ENCODE data around the gene RFK.

DNA sequence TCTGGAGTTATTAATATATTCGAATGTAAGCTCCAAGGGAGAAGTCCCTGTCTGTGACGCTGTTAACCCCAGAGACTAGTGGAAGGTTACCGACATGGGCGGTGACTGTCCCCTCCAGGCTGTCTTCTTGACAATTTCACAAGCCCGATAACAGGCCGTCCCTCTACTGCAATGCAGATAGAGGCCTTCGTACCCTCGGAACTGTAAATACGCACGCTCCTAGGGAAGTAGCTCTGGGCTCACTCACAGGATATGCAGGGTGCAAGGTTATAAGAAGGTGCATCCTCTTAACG is 680 bp upstream of the RFK start:
- TF ChIP-seq POLR2A (IDR thresholded peaks at IDR 0.05): no peak
- TF ChIP-seq CTCF (IDR thresholded peaks at IDR 0.05): no peak
